ENCODE measurements around the gene ZC3HAV1L.
"Not testable (repeated sequence)": the region's sequence is repeated elsewhere in the genome, so short reads cannot be mapped to it uniquely, and the experiment has no call there.

ZC3HAV1L gene

GRCh38 chr7:138978541-138979184 is 57.2 kb downstream of the ZC3HAV1L start:
- no peak for TF ChIP-seq POLR2AphosphoS5 (IDR thresholded peaks at IDR 0.05; ENCODE audit: low read depth)
- TF ChIP-seq CTCF (IDR thresholded peaks at IDR 0.05; ENCODE audit: insufficient read depth, low read length), result no peak
- no peak for TF ChIP-seq SPI1 (IDR thresholded peaks at IDR 0.05; ENCODE audit: borderline replicate concordance, low read depth)
- no peak for TF ChIP-seq REST (IDR thresholded peaks at IDR 0.05; ENCODE audit: insufficient replicate concordance, low read depth)
- no peak for TF ChIP-seq GABPA (IDR thresholded peaks at IDR 0.05; ENCODE audit: low read depth)
- no peak overlapping the region for H3K27ac ChIP-seq (replicated peaks)
- no peak for DNase-seq (ENCODE audit: low read depth in 1 of 2, low spot score in 1 of 2)
- H3K4me3 ChIP-seq (replicated peaks; ENCODE audit: insufficient read depth, low read length), result no peak overlapping the region
- peaks cover 37% of the 10 kb centered on the region for H3K27me3 ChIP-seq (ENCODE audit: insufficient read depth, poor library complexity, severe bottlenecking)

DNA sequence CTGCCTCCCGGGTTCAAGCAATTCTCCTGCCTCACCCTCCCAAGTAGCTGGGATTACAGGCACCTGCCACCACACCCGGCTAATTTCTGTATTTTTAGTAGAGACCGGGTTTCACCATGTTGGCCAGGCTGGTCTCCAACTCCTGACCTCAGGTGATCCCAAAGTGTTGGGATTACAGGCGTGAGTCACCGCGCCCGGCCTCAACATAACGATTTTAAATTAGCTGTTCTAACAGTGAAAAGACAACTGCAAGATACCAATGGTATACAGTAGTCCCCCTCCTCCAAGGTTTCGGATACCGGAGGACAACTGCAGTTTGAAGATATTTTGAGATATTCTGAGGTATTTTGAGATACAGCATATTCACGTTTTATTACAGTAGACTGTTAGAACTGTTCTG is 59.7 kb downstream of the ZC3HAV1L start:
- H3K27ac ChIP-seq (replicated peaks); DNase-seq (ENCODE audit: low read depth in 1 of 2, low spot score in 1 of 2); H3K4me3 ChIP-seq (replicated peaks; ENCODE audit: insufficient read depth, low read length): not testable (repeated sequence)
- H3K27me3 ChIP-seq (ENCODE audit: insufficient read depth, poor library complexity, severe bottlenecking), result peaks cover 23% of the 10 kb centered on the region

All from HL-60 (cell line).